ENCODE results near the gene CCM2L. TPM values are rescaled to one million over a fixed set of nuclear protein-coding genes. Genes with fewer than 3 reads are reported as not detected.

The CCM2L gene
- total RNA-seq, 4 donors from 2014 or later: 0.65 to 4.4 (median 2.5) TPM

DNA sequence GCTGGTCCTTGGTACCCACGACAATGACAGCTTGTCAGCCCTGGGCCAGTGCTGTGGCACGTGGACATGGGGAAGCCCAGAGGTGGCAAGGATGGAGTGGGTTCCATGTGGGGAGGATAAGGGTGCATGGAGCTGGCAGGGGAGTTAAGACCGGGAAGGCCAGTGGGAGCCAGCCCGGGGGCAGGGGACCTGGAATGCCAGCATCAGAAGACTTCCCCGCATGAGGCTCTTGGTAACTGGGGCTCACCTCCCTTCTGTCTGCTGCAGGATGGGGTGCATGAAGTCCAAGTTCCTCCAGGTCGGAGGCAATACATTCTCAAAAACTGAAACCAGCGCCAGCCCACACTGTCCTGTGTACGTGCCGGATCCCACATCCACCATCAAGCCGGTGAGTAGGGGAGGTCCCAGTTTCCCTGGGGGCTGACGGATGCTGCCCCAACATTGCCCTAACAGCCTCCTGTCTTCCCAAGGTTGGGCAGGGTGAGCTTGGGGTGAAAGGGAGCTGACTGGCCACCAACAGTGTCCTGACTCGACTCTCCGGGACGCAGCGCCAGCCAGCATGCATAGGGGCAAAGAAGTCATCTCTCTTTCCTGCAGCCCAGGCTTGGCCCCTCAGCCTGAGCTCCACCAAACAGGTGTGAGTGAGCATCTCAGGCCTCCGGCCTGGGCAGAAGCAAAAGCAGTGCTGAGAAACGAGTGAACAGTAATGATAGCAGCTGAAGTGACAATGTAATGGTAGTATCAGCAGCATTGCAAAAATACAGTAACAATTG lies 61.3 kb downstream of the CCM2L start:
- TF ChIP-seq, protein P1, sequence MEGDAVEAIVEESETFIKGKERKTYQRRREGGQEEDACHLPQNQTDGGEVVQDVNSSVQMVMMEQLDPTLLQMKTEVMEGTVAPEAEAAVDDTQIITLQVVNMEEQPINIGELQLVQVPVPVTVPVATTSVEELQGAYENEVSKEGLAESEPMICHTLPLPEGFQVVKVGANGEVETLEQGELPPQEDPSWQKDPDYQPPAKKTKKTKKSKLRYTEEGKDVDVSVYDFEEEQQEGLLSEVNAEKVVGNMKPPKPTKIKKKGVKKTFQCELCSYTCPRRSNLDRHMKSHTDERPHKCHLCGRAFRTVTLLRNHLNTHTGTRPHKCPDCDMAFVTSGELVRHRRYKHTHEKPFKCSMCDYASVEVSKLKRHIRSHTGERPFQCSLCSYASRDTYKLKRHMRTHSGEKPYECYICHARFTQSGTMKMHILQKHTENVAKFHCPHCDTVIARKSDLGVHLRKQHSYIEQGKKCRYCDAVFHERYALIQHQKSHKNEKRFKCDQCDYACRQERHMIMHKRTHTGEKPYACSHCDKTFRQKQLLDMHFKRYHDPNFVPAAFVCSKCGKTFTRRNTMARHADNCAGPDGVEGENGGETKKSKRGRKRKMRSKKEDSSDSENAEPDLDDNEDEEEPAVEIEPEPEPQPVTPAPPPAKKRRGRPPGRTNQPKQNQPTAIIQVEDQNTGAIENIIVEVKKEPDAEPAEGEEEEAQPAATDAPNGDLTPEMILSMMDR (IDR thresholded peaks at IDR 0.05): no peak
- TF ChIP-seq POLR2A (IDR thresholded peaks at IDR 0.05): no peak
- intact Hi-C loops (cut with DNase I; ENCODE audit: low total_unique reads): no loop called here
- WGBS, 2 donors: 83 to 86% methylated on average over 17 of the region's 17 CpGs
- H3K4me3 ChIP-seq (ENCODE audit: low read depth, poor library complexity, severe bottlenecking): no peak overlapping the region
- DNase-seq (ENCODE audit: low spot score in 2 of 2): no peak

DNA sequence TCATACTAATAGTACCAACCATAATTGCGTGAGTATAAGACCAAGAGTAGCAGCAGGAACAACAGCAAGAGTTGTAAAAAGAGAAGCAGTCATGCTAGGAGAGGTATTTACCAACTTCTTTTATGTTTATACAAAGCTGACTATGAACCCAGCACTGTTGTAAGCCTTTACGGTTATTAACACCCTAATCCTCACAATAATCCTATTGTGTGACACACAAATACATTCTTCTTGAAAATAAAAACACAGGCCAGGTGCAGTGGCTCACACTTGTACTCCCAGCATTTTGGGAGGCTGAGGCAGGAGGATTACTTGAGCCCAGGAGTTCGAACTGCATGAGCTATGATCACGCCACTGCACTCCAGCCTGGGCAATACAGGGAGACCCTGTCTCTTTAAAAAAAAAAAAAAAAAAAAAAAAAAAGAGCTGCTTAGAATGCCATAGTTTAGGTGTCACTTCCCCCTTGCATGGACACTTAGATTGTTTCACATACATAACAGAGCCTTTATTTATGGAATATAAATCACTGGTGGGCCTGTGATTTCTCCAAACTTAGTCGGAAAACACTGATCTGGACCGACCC lies 62.0 kb downstream of the CCM2L start:
- no peak overlapping the region for H3K4me3 ChIP-seq (ENCODE audit: low read depth, poor library complexity, severe bottlenecking)
- intact Hi-C loops (cut with DNase I; ENCODE audit: low total_unique reads): no loop called here
- 85% methylated on average over 6 of the region's 6 CpGs for WGBS, 2 donors
- DNase-seq (ENCODE audit: low spot score in 2 of 2): no peak
- TF ChIP-seq POLR2A (IDR thresholded peaks at IDR 0.05): no peak
- TF ChIP-seq, protein P1 (IDR thresholded peaks at IDR 0.05): no peak

DNA sequence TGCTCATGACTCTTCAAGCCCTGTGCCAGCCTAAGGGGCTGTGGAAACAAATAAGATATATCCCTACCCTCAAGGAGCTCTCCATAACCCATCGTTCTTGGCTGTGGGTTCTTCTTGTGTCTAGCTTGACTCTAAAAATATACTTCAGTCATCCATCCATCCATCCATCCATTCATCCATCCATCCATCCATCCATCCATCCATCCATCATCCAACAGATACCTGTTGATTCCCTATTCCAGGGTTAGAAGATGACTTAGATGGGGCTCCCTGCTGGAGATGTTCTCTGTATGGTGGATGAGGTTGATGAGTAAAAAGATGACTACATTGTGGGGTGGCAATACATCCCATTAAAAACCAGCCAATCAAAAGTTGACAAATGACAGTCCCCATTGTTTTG lies 65.3 kb downstream of the CCM2L start:
- WGBS, 2 donors: 87 to 93% methylated on average over 1 of the region's 1 CpG
- TF ChIP-seq, protein P1 (IDR thresholded peaks at IDR 0.05): no peak
- intact Hi-C loops (cut with DNase I; ENCODE audit: low total_unique reads): no loop called here
- no peak overlapping the region for H3K4me3 ChIP-seq (ENCODE audit: low read depth, poor library complexity, severe bottlenecking)
- DNase-seq (ENCODE audit: low spot score in 2 of 2): no peak

- intact Hi-C loops (cut with DNase I; ENCODE audit: low total_unique reads): no loop called here
- TF ChIP-seq POLR2A (IDR thresholded peaks at IDR 0.05): no peak
- TF ChIP-seq, protein P1 (IDR thresholded peaks at IDR 0.05): no peak
- no peak overlapping the region for H3K4me3 ChIP-seq (ENCODE audit: low read depth, poor library complexity, severe bottlenecking)
- no peak for DNase-seq (ENCODE audit: low spot score in 2 of 2)
- WGBS, 2 donors: 73 to 81% methylated on average over 4 of the region's 4 CpGs
These were observed 67.0 kb downstream of the CCM2L start for GRCh38 chr20:32077190-32077589.

GRCh38 chr20:32078322-32078721 lies 68.1 kb downstream of the CCM2L start:
- no peak overlapping the region for H3K4me3 ChIP-seq (ENCODE audit: low read depth, poor library complexity, severe bottlenecking)
- DNase-seq (ENCODE audit: low spot score in 2 of 2): no peak
- intact Hi-C loops (cut with DNase I; ENCODE audit: low total_unique reads): no loop called here
- no peak for TF ChIP-seq POLR2A (IDR thresholded peaks at IDR 0.05)
- TF ChIP-seq, protein P1 (IDR thresholded peaks at IDR 0.05): no peak
- 97 to 98% methylated on average over 5 of the region's 5 CpGs for WGBS, 2 donors

All from lower leg skin (tissue), 4 donors.